ENCODE results near the gene RIBC1.

GRCh38 chrX:53376888-53377287 is 45.8 kb upstream of the RIBC1 start:
- no peak for TF ChIP-seq POLR2A (IDR thresholded peaks at IDR 0.05; ENCODE audit: low read depth, low read length)
- TF ChIP-seq POLR2AphosphoS5 (IDR thresholded peaks at IDR 0.05; ENCODE audit: low read depth, low read length): no peak
